GM13977 (cell line): ENCODE data around the gene KLRC4.
"Not testable (repeated sequence)": the region's sequence is repeated elsewhere in the genome, so short reads cannot be mapped to it uniquely, and the experiment has no call there.

Experiments used
- DNase-seq: peaks from one replicate; pipeline ENCODE4 v3.0.0; 2012; ENCODE audit warnings: low spot score
- CTCF ChIP-seq: IDR thresholded peaks from 2 replicates; pipeline ENCODE4 v1.5.1; 2012; ENCODE audit warnings: mild to moderate bottlenecking, control low read depth; ENCODE audit not compliant: insufficient read depth; ENCODE audit errors: extremely low read depth, missing control alignments
- in situ Hi-C: fragments of 300-500 bp; cut with MboI; formaldehyde crosslinking; loops from one replicate; pipeline ENCODE4 v1.12.0; 2022; ENCODE audit warnings: low sequenced_read_pairs, low pct_unique_long_range_greater_than_20kb, mixed read lengths, inconsistent platforms; ENCODE audit not compliant: unreplicated experiment

Gene KLRC4

DNA sequence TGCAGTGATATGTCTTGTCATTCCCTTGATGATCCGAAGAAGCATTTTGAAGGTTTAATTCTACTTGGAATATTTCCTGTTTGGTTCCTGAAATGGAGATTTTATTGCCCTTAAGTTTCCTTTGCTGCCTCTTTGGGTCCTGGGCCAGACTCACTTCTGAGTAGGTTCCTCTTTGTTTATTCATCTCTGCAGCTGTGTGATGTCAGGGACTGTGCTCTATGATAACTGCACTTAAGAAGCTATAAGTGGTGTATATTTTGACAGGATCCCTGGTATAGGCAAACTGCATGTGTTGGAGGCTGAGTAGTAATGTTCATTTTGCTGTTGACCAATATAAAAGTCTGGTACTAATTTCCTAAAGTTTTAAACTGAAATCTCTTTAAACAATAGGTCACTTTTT lies at the start of gene KLRC4:
Gene KLRC4 (minus strand): TSS at position 366 of the 400 bp plus-strand sequence. CDS start 182 bp downstream, at position 184.
- no peak for TF ChIP-seq CTCF
- DNase-seq: no peak
- in situ Hi-C loops: no loop called here

DNA sequence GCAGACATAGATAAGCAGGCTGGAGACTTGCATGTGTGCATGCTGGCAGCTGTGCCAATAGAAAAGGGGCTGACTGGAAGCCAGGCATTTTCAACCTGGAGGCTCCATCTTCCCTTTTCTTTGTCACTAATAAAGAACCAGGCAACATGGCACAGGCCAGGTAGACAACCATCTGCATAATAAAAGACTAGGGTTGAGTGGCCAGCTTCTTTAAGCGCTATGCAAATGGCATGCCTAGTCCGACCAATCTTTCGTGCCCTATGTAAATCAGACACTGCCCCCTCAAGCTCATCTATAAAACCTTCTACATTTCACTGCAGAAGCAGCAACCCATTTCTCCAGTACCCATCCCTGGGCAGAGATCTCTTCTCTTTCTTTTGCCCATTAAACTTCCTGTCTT lies 48.2 kb upstream of the KLRC4 start:
- TF ChIP-seq CTCF: no peak
- DNase-seq: no peak
- in situ Hi-C loops: no loop called here

DNA sequence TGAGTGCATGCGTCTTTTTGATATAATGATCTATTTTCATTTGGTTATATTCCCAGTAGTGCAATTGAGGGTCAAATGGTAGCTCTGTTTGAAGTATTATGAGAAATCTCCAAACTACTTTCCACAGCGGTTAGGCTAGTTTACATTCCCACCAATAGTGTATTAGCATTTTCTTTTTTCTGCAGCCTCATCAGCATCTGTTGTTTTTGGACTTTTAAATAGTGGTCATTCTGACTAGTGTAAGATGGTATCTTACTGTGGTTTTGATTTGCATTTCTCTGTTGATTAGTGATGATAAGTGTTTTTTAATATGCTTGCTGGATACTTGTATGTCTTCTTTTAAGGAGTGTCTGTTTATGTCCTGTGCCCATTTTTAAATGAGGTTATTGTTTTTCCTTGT lies 47.3 kb upstream of the KLRC4 start:
- no peak for TF ChIP-seq CTCF
- in situ Hi-C loops: no loop called here
- no peak for DNase-seq

DNA sequence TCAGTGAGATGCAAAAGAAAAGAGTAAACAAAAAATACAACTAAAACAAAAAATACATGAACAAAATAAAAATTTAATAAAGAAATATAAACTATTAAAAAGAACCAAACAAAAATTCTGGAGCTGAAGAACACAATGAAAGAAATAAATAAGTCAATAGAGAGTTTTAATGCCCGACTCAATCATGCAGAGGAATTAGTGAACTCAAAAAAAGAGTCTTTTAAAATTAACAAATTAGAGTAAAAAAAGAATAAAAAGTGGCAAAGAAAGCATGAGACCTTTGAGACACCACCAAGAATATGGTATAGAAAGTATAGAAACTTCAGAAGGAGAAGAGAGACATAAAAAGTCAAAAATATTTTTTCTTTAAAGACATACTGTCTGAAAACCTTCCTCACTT lies 46.2 kb upstream of the KLRC4 start:
- TF ChIP-seq CTCF: no peak
- in situ Hi-C loops: no loop called here

GRCh38 chr12:10454531-10454930 lies 45.0 kb upstream of the KLRC4 start:
- no peak for DNase-seq
- no peak for TF ChIP-seq CTCF
- in situ Hi-C loops: no loop called here

More for the DNA sequence above, 46.2 kb upstream of the KLRC4 start:
- DNase-seq: no peak

DNA sequence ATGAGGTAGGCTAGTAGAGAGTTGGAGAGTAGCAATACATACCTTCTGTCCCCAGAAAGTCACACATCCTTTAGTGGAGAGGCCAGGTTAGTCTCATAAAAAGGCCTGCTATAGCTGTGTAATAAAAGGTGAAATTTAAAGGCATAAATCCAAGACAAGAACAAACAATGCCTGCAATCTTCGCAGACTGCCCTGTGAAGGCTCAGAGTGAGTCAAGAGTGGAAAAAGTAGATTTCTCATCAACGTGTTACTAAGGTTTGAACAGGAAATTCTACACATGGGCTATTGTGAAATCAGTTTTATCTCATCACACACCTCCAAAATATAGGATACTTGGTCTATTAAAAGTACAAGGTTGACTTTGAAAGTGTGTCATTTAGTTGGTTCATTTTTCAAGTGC lies 43.6 kb upstream of the KLRC4 start, which contains the start of gene KLRC1:
Gene KLRC1 (minus strand): TSS at position 222 of the 400 bp plus-strand sequence. CDS start 2,221 bp downstream, outside the sequence.
- DNase-seq: no peak
- TF ChIP-seq CTCF: no peak
- in situ Hi-C loops: no loop called here

DNA sequence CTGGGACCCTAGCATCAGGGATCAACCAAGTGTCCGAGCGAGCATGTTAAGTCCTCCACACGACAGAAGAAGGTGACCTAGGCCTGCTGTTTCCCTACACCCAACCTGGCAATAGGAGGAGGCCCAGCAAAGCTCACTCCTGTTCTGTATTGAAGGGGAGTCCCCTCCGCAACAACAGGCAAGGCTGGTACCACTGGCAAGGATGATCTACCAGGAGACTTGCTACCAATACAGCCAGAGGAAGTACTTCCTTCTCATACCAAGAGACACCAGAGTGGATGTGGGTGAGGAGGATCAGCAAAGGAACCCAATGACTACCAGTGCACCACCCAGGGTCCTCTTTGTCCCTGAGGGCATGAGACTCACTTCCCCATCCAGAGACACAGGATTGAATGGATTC lies 38.7 kb upstream of the KLRC4 start:
- TF ChIP-seq CTCF: no peak
- in situ Hi-C loops: no loop called here
- no peak for DNase-seq

DNA sequence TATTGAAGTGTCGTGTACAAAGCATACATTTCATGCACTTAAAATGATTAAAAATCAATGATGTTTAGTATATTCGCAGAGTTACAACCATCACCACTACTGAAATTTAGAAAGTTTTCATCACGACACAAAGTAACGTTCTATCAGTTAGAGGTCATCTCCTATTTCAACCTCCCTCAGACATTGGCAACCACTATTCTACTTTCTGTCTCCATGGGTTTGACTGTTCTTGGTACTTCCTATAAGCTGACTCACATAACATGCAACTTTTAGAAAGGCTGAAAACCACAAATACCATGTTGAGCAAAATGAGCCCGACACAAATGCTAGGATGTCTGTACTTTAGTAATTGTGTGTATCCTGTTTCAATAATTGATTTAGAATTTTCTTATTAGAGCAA lies 36.5 kb upstream of the KLRC4 start:
- in situ Hi-C loops, DNase-seq: not testable (repeated sequence)

DNA sequence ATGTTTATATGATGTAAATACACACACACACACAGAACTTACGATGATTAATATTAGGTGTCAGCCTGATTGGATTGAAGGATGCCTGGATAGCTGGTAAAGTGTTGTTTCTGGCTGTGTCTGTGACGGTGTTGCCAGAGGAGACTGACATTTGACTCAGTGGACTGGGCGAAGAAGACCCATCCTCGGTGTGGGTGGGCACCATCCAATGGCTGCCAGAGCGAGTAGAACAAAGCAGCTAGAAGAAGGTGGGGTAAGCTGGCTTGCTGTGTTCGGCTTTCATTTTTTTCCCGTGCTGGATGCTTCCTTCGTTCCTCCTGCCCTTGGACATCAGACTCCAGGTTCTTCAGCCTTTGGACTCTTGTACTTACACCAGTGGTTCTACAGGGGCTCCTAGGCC lies 31.6 kb upstream of the KLRC4 start:
- DNase-seq, in situ Hi-C loops: not testable (repeated sequence)

DNA sequence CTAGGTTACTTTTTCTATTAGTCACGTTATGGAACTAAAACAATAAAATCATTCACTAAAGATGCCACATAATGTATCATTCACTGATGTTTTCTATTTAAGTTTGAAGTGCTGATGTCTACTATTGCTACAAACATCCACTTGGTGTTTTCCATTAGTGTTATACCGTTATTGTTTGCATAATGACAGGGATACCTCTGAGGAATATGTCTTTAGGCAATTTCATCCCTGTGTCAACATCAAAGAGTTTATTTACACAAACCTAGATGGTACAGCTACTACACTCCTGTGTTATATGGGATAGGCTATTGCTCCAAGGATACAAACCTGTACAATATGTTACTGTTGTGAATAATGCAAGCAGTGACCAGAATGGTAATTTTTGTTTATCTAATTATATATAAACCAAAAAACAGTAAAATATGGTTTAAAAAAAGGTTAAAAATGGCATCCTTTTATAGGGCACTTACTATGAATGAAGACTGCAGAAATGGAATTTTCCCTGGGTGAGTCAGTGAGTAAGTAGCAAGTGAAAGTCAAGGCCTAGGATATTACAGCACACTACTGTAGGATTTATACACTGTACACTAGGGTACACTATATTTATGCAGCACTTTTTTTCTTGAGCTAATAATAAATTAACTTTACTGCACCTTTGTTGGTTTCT lies 30.2 kb upstream of the KLRC4 start:
- in situ Hi-C loops, DNase-seq: not testable (repeated sequence)
